SK-N-SH (cell line): ENCODE results near the gene TMCC2.

Experiments
- CHD2 ChIP-seq: fragments of 150-350 bp; IDR thresholded peaks from 2 replicates; pipeline ENCODE4 v1.6.1; 2018; ENCODE audit warnings: low read length; ENCODE audit not compliant: partially characterized antibody
- RCOR1 ChIP-seq: fragments of 150-350 bp; IDR thresholded peaks from 2 replicates; pipeline ENCODE4 v1.6.1; 2017; ENCODE audit warnings: antibody characterized with exemption, low read length
- TF ChIP-seq, protein P1 (sequence below): fragments of 200-600 bp; sonication (generic); IDR thresholded peaks from 2 replicates; pipeline ENCODE4 v1.6.1; 2017; ENCODE audit warnings: antibody characterized with exemption, mild to moderate bottlenecking, moderate library complexity

DNA sequence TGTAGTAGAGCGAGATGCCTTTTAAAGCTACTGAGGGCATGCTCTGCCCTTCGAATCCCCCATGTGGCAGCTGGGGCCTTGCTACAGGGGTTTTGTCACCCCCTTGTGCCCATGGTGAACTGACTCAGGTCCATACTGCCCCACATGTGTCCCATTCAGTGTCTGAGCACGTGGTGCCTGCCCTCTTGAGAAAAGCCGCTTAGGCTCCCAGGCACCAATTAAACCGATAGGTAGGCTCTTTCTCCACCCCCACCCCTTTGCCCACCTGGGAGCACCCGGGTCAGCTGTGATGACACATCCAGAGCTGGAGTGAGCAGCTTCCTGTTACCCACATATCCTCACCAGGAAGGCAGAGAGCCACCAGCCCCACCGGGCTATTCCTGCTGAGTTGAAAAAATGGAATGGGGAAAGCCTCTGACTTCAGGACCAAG lies 30.5 kb downstream of the TMCC2 start:
- TF ChIP-seq, protein P1, sequence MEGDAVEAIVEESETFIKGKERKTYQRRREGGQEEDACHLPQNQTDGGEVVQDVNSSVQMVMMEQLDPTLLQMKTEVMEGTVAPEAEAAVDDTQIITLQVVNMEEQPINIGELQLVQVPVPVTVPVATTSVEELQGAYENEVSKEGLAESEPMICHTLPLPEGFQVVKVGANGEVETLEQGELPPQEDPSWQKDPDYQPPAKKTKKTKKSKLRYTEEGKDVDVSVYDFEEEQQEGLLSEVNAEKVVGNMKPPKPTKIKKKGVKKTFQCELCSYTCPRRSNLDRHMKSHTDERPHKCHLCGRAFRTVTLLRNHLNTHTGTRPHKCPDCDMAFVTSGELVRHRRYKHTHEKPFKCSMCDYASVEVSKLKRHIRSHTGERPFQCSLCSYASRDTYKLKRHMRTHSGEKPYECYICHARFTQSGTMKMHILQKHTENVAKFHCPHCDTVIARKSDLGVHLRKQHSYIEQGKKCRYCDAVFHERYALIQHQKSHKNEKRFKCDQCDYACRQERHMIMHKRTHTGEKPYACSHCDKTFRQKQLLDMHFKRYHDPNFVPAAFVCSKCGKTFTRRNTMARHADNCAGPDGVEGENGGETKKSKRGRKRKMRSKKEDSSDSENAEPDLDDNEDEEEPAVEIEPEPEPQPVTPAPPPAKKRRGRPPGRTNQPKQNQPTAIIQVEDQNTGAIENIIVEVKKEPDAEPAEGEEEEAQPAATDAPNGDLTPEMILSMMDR: no peak
- TF ChIP-seq CHD2 (no peak), RCOR1 (no peak)
